GM21723 (cell line): ENCODE measurements around the gene PUSL1.

Experiments used
- ATAC-seq: cut with Tn5 transposase; IDR thresholded peaks from one replicate; pipeline ENCODE4 v1.9.1; 2021; ENCODE audit warnings: mild to moderate bottlenecking, moderate library complexity; ENCODE audit not compliant: unreplicated experiment

Gene PUSL1

GRCh38 chr1:1349256-1350012 lies 41.0 kb downstream of the PUSL1 start, which contains the start of gene DVL1:
Gene DVL1 (minus strand): TSS chr1:1349418. CDS start chr1:1349065, 353 bp downstream.
- ATAC-seq: peak; percentile 57

GRCh38 chr1:1351511-1352427 lies 43.4 kb downstream of the PUSL1 start:
- no peak for ATAC-seq

DNA sequence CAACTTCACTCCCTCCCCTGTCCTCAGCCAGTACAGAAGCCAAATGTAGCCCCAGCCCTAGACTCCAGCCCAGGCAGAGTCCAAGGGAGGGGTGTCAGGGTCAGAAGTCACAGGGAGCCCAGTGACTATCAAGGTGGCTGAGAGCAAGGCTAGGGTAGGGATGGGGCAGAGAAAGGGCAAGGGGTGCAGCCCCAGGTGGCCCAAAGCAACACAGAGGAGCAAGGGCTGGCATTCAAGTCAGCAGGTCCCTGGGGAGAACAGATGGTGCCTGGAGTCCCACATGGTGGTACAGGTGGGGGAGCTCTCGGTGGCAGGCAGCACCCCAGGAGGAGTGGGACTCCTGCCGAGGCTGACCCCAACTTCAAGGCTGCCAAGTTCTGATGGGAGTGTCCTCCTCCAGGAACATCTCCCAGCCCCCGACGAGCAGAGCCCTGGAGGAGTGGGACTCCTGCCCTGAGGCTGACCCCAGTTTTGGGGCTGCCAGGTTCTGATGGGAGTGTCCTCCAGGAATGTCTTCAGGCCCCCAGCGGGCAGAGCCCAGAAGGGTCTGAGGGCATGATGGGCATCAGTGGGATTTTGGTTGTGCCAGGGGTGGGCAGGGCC lies 44.5 kb downstream of the PUSL1 start:
- no peak for ATAC-seq

GRCh38 chr1:1353389-1354151 lies 45.2 kb downstream of the PUSL1 start:
- ATAC-seq: no peak

GRCh38 chr1:1354271-1355247 lies 46.2 kb downstream of the PUSL1 start:
- no peak for ATAC-seq

DNA sequence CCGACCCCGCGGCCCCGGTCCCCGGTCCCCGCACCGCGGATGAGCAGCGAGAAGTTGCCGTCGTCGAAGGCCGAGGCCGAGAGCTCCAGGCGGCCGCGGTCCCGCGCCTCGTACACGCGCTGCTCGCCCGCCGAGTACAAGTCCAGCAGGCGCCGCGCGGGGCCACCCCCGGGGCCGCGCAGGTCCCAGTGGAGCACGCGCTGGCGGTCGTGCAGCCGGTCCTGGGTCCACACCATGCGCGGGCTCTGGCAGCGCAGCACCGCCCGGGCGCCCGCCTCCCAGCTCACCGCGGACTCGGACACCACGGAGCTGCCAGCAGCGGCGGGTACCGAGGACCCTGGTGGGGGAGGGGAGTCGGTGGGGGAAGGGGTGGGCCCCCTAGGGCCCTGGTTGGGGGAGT lies 47.0 kb downstream of the PUSL1 start:
- no peak for ATAC-seq

DNA sequence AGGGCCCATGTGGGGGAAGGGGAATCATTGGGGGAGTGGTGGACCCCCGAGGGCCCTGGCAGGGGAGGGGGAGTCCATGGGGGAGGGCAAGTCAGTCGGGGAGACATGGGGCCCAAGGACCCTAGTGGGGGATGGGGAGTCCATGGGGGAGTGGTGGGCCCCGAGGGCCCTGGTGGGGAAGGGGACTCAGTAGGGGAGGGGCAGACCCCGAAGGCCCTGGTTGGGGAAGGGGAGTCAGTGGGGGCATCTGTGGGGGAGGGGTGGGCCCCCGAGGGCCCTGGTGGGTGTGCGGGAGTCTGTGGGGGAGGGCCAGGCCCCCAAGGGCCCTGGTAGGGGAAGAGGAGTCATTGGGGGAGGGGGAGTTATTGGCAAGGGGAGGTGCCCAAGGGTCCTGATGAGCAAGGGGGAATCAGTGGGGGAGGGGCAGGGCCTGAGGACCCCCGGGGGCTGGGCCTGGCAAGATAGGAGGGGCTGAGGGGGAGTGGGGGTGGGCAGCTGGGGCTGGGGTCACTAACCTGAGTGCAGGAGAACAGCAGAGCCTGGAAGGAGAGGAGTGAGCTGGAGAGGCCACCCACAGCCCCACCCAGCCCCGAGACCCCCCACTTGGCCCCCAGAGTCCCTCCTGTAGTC lies 47.9 kb downstream of the PUSL1 start:
- no peak for ATAC-seq

- ATAC-seq: no peak
These were observed 48.5 kb downstream of the PUSL1 start for GRCh38 chr1:1356796-1357401.

- ATAC-seq: no peak
These were observed 49.6 kb downstream of the PUSL1 start for GRCh38 chr1:1357871-1358432.

GRCh38 chr1:1358433-1359271 lies 50.3 kb downstream of the PUSL1 start, which contains the start of gene MXRA8:
Gene MXRA8 (minus strand): TSS chr1:1358555. CDS start chr1:1358504, 51 bp downstream.
- no peak for ATAC-seq

- ATAC-seq: no peak
These were observed 50.9 kb downstream of the PUSL1 start for GRCh38 chr1:1359308-1359663.

- ATAC-seq: no peak
These were observed 51.5 kb downstream of the PUSL1 start for GRCh38 chr1:1359664-1360468.

DNA sequence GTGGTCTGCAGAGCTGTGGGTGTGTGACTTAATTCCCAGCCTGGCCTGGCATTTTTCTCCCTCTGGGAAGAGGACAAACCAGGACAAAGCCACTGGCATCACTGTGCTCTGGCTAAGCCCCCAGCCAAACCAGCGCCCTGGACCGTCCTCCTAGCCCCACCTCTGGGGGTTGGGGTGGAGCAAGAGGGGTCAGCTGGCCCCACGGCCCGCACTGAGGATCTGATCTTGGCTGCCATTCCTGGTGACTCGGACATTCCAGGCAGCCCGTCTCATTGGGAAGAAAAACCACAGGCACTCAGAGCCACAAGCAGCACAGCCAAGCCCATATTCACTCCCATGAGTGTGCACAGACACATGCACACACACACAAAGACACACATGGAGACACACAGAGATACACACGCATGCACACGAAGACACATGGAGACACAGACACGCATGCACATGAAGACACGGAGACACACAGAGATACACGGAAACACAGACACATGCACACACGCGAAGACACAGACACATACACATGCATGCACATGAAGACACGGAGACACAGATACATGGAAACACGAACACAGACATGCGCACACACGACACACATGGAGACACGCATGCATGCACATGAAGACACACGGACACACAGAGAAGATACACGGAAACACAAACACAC lies 52.2 kb downstream of the PUSL1 start:
- ATAC-seq: no peak
